Activated naive CD8-positive, alpha-beta T cell treated with anti-CD3 and anti-CD28 coated beads, Interleukin-2, amount 10 ng/mL, durations not matched to agents 7 days and 5 days (primary cell): ENCODE data around the gene JPT1. TPM values are rescaled to one million over a fixed set of nuclear protein-coding genes. Genes with fewer than 3 reads are reported as not detected.
A peak's percentile ranks its signal among the peaks of the same experiment; 100 is the strongest.
"Not testable (repeated sequence)": the region's sequence is repeated elsewhere in the genome, so short reads cannot be mapped to it uniquely, and the experiment has no call there.

ENCODE experiments used
- ATAC-seq: fragments of 150-1000 bp; cut with Tn5 transposase; one replicate; pipeline ENCODE4 v1.10.0; 2021; ENCODE audit warnings: low read depth, moderate library complexity
- POLR2A ChIA-PET: fragments of 350-600 bp; sonication (Branson Sonifier 250); formaldehyde crosslinking; loops from one replicate; lab custom pipeline; 2021; ENCODE audit warnings: antibody characterized with exemption; lab: Charles Lee
- DNase-seq: peaks from one replicate; pipeline ENCODE4 v3.0.0; 2021
- H3K27ac Mint-ChIP-seq: one replicate; pipeline ENCODE4 v1.8.0; 2022; ENCODE audit warnings: mild to moderate bottlenecking, mixed read lengths
- H3K27me3 Mint-ChIP-seq: one replicate; pipeline ENCODE4 v1.8.0; 2022; ENCODE audit warnings: mild to moderate bottlenecking, moderate library complexity, mixed read lengths
- H3K36me3 Mint-ChIP-seq: one replicate; pipeline ENCODE4 v1.8.0; 2021; ENCODE audit warnings: mild to moderate bottlenecking, mixed read lengths
- H3K4me1 Mint-ChIP-seq: one replicate; pipeline ENCODE4 v1.8.0; 2021; ENCODE audit warnings: mixed read lengths
- H3K4me3 Mint-ChIP-seq: one replicate; pipeline ENCODE4 v1.8.0; 2022; ENCODE audit warnings: mild to moderate bottlenecking, moderate library complexity, mixed read lengths
- H3K9me3 Mint-ChIP-seq: one replicate; pipeline ENCODE4 v1.8.0; 2021; ENCODE audit warnings: mixed read lengths
- total RNA-seq, 2 experiments: library from RNA; stranded (reverse); gene quantifications; one replicate each; pipeline ENCODE4 v1.2.3, GENCODE V29; 2021

The JPT1 gene
- total RNA-seq, 2 experiments from 2014 or later, result 194 to 213 TPM

DNA sequence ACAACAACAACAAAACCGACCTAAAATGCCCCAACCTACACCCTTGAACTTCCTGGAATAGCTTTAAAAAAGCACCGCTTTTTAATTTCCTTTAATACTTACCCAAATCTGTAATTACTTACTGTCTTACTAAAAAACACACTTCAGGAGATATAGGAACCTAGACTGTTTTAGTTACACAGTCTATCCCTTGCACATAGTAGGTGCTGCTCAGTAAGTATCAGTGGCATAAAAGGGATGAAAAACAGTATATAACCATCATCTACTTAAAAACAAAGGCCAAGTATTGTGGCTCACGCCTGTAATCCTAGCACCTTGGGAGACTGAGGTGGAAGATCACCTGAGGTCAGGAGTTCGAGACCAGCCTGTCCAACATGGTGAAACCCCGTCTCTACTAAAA, 22.3 kb upstream of the JPT1 start:
- H3K4me3 Mint-ChIP-seq, result no peak overlapping the region
- no peaks in the 10 kb centered on the region for H3K27me3 Mint-ChIP-seq
- POLR2A ChIA-PET, result no interaction called here
- no peaks in the 10 kb centered on the region for H3K9me3 Mint-ChIP-seq
- H3K27ac Mint-ChIP-seq, result no peak overlapping the region
- ATAC-seq, result no peak
- H3K36me3 Mint-ChIP-seq, result peaks cover 30% of the 10 kb centered on the region
- no peak for DNase-seq
- peaks cover 28% of the 10 kb centered on the region for H3K4me1 Mint-ChIP-seq

DNA sequence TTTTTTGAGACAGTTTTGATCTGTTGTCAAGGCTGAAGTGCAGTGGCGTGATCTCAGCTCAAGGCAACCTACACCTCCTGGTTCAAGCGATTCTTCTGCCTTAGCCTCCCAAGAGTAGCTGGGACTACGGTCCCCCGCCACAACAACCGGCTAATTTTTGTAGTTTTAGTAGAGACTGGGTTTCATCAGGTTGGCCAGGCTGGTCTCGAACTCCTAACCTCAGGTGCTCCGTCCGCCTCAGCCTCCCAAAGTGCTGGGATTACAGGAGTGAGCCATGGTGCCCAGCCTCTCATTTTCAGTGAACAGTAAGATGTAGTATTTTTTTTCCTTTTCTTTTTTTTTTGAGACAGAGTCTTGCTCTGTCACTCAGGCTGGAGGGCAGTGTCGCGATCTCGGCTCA, 20.7 kb upstream of the JPT1 start:
- Mint-ChIP-seq H3K4me1 (peaks cover 23% of the 10 kb centered on the region), H3K27me3 (no peaks in the 10 kb centered on the region), H3K36me3 (peaks cover 22% of the 10 kb centered on the region), H3K4me3 (no peak overlapping the region), H3K9me3 (no peaks in the 10 kb centered on the region), H3K27ac (no peak overlapping the region)
- no peak for ATAC-seq
- no peak for DNase-seq
- POLR2A ChIA-PET, result interaction anchor here (0.6 to 0.8 kb wide), 2 partner anchors 8 to 19 kb away, joined by 3 to 6 read pairs; partner anchors contain the start of gene SUMO2

DNA sequence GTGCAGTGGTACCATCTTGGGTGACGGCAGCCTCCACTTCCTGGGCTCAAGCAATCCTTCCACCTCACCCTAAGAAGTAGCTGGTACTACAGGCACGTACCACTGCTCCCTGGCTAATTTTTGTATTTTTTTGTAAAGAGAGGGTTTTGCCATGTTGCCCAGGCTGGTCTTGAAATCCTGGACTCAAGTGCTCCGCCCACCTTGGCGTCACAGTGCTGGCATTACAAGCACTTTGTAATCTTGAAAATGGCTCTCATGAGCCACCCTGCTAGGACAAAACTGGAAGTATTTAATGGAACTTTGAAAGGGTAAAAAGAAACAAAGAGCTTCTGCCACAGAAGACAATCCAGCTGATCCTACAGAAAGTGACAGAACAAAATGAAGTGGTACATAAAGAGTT, 19.2 kb upstream of the JPT1 start:
- H3K9me3 Mint-ChIP-seq, result no peaks in the 10 kb centered on the region
- H3K4me1 Mint-ChIP-seq, result peaks cover 19% of the 10 kb centered on the region
- H3K27ac Mint-ChIP-seq, result peak overlapping the region; percentile 48
- no peak overlapping the region for H3K4me3 Mint-ChIP-seq
- ATAC-seq (no peak), DNase-seq (no peak)
- H3K36me3 Mint-ChIP-seq, result peaks cover 16% of the 10 kb centered on the region
- no peaks in the 10 kb centered on the region for H3K27me3 Mint-ChIP-seq
- POLR2A ChIA-PET, result interaction anchor here (3.2 kb wide), 1 partner anchor 59 kb away, joined by 24 read pairs; no protein-coding TSS in a partner anchor

DNA sequence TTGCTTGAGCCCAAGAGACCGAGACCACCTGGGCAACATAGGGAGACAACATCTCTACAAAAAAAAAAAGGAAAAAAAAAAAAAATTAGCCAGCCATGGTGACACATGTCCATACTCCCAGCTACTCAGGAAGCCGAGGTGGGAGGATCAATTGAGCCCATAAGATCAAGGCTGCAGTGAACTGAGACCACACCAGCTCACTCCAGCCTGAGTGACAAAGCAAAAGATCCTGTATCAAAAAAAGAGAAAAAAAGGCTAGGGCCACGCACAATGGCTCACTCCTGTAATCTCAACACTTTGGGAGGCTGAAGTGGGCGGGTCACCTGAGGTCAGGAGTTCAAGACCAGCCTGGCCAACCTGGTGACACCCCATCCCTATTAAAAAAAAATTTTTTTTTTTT, 14.7 kb upstream of the JPT1 start:
- H3K9me3 Mint-ChIP-seq, result no peaks in the 10 kb centered on the region
- H3K27ac Mint-ChIP-seq, result no peak overlapping the region
- no peak overlapping the region for H3K4me3 Mint-ChIP-seq
- peaks cover 16% of the 10 kb centered on the region for H3K36me3 Mint-ChIP-seq
- POLR2A ChIA-PET, result no interaction called here
- H3K4me1 Mint-ChIP-seq, result peaks cover 15% of the 10 kb centered on the region
- H3K27me3 Mint-ChIP-seq, result no peaks in the 10 kb centered on the region
- ATAC-seq (no peak), DNase-seq (no peak)

DNA sequence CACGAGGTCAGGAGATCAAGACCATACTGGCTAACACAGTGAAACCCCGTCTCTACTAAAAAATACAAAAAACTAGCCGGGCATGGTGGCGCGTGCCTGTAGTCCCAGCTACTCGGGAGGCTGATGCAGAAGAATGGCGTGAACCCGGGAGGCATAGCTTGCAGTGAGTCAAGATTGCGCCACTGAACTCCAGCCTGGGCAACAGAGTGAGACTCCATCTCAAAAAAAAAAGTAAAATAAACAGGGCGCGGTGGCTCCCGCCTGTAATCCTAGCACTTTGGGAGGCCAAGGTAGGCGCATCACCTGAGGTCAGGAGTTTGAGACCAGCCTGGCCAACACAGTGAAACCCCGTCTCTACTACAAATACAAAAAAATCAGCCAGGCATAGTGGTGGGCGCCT, 10.3 kb upstream of the JPT1 start:
- DNase-seq, H3K4me3 Mint-ChIP-seq, POLR2A ChIA-PET, H3K9me3 Mint-ChIP-seq, ATAC-seq, H3K36me3 Mint-ChIP-seq, H3K27ac Mint-ChIP-seq, H3K4me1 Mint-ChIP-seq, H3K27me3 Mint-ChIP-seq: not testable (repeated sequence)

DNA sequence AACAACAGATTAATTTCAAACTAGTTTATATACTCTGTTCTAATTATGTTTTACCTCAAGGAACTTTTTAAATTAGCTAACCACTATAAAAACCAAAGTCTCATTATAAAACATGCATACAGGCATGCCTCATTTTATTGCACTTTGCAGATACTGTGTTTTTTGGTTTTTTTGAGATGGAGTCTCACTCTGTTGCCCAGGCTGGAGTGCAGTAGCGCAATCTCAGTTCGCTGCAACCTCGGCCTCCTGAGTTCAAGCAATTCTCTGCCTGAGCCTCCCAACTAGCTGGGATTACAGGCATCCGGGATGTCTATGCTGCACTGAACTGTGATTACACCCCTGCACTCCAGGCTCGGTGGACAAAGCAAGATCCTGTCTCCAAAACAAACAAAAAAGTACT, 8.8 kb upstream of the JPT1 start:
- POLR2A ChIA-PET, result interaction anchor here (0.7 to 0.9 kb wide), 2 partner anchors 9 to 19 kb away, joined by 3 to 4 read pairs; partner anchors contain the start of gene JPT1
- H3K36me3 Mint-ChIP-seq, result peaks cover 11% of the 10 kb centered on the region
- ATAC-seq (no peak), DNase-seq (peak; percentile 14)
- H3K27ac Mint-ChIP-seq, result no peak overlapping the region
- peaks cover 3% of the 10 kb centered on the region for H3K4me1 Mint-ChIP-seq
- no peaks in the 10 kb centered on the region for H3K9me3 Mint-ChIP-seq
- H3K27me3 Mint-ChIP-seq, result no peaks in the 10 kb centered on the region
- H3K4me3 Mint-ChIP-seq, result no peak overlapping the region

DNA sequence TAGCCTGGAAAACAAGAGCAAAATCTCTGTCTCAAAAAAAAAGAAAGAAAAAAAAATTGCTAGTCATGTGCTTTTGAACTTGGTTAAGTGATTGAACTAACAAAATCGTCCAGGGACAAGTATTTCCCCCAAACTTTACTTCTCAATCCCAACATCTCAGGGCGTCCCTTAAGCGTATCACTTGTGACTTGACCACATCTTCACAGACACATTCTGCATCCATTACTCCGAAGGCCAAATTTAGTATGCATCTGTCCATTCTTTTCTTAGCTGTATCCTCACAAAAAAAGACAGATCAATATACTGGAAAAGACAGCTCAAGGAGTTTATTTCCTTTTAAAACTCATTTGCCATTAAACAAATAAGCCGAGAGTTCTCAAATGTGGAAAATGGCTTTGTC, 5.9 kb upstream of the JPT1 start:
- ATAC-seq (no peak), DNase-seq (no peak)
- Mint-ChIP-seq H3K4me3 (no peak overlapping the region), H3K9me3 (no peaks in the 10 kb centered on the region), H3K27me3 (no peaks in the 10 kb centered on the region), H3K27ac (no peak overlapping the region), H3K4me1 (peaks cover 8% of the 10 kb centered on the region), H3K36me3 (peaks cover 12% of the 10 kb centered on the region)
- POLR2A ChIA-PET, result no interaction called here

DNA sequence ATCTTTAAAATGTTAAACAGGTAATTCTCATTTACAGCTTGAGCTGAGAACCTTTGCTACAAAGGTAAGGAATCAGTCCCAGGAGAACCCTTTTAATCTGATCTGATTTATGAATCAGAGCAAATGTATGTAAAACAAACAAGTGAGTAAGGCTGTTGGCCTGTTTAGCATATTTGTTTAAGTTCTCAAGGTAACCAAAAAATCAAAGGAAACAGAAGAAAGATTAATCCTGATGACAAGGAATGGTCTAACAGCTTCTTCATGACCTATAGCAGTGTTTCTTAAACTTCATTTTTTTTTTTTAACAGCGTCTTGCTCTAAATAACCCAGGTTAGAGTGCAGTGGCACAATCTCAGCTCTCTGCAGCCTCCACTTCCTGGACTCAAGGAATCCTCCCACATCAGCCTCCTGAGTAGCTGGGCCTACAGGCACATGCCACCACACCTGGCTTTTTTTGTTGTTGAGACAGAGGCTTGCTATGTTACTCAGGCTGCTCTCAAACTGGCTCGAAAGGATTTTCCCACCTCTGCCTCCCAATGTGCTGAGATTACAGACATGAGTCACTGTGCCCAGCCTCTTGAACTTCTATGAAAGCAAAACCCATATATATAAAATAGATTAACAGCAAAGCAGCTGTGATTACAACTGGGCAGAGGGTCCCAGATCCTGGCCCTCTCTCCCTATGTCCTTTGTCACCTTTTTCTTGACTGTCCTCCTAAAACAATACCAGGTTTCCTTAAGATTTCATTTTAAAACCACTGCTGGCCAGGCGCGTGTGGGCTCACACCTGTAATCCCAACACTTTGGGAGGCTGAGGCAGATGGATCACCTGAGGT, 5.1 kb upstream of the JPT1 start:
- H3K4me3 Mint-ChIP-seq, result no peak overlapping the region
- H3K27ac Mint-ChIP-seq, result no peak overlapping the region
- no peak for ATAC-seq
- DNase-seq, result peak; percentile 5
- H3K36me3 Mint-ChIP-seq, result peaks cover 12% of the 10 kb centered on the region
- H3K9me3 Mint-ChIP-seq, result no peaks in the 10 kb centered on the region
- POLR2A ChIA-PET, result no interaction called here
- H3K4me1 Mint-ChIP-seq, result peaks cover 14% of the 10 kb centered on the region
- H3K27me3 Mint-ChIP-seq, result no peaks in the 10 kb centered on the region

DNA sequence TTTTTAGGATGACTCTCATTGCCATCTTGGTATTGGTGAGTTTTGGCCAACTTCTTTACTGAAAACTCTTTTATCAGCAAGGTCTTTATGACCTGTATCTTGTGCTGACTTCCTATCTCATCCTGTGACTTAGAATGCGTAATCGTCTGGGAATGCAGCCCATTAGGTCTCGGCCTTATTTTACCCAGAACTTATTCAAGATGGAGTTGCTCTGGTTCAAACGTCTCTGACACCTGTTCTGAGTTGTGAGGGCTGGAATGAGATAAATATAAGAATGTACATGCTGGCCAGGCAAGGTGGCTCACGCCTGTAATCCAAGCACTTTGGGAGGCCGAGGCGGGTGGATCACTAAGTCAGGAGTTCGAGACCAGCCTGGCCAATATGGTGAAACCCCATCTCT, 4.2 kb upstream of the JPT1 start:
- peaks cover 14% of the 10 kb centered on the region for H3K4me1 Mint-ChIP-seq
- DNase-seq, H3K4me3 Mint-ChIP-seq, ATAC-seq, H3K9me3 Mint-ChIP-seq, H3K27ac Mint-ChIP-seq, H3K27me3 Mint-ChIP-seq: not testable (repeated sequence)
- POLR2A ChIA-PET, result interaction anchor here (0.7 kb wide), 1 partner anchor 42 kb away, joined by 9 read pairs; no protein-coding TSS in a partner anchor
- peaks cover 12% of the 10 kb centered on the region for H3K36me3 Mint-ChIP-seq

DNA sequence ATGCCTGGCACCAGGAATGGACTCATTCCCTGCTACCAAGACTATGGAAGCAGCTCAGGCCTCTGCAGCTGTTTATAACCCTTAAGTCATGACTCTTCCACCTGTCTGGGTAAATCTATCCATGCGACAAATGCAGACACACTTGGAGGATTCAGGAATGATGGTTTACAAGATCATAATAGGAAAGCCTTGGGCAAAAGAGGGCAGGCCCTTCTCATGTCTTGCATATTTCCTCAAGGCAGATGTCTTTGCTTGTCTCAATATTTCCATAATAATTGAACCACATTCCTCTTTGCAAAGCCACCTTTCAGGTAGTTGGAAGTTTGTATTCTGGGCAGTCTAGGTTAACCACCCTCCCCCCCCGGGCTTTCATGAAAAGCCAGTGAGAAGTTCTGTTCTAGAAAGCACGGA, 884 bp upstream of the JPT1 start:
- peak overlapping the region; percentile 88 for H3K4me3 Mint-ChIP-seq
- POLR2A ChIA-PET, result interaction anchor here (0.6 to 3.1 kb wide), 27 partner anchors 7 to 1706 kb away, joined by 3 to 20 read pairs (median 4); partner anchors contain the start of genes ARMC7, MIF4GD, NT5C and SLC25A19

DNA sequence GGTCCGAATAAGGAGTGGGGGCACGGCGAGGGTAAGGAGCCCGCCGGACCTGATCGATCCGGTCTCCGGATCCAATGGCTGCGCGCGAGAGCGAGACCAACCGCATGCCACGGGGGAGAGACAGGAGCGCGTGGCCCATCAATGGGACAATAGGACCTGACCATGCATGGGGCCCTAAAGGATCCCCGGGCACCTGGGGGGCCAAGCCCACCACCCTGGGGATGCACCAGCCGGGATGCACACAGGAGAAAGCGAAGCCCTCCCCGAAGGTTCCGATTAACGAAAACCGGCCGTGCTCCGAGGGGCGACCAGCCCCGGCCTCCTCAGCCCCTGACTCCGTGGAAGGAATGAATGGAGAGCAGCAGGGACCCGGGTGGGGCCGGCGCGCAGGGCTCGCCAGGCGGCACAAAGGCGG, 525 bp downstream of the JPT1 start:
- peak overlapping the region; percentile 86 for H3K27ac Mint-ChIP-seq
- H3K36me3 Mint-ChIP-seq, result peaks cover 22% of the 10 kb centered on the region
- DNase-seq (no peak), ATAC-seq (peak; percentile 0)
- peak overlapping the region; percentile 97 for H3K4me3 Mint-ChIP-seq
- H3K4me1 Mint-ChIP-seq, result peaks cover 32% of the 10 kb centered on the region
- H3K9me3 Mint-ChIP-seq, result no peaks in the 10 kb centered on the region
- H3K27me3 Mint-ChIP-seq, result no peaks in the 10 kb centered on the region
- POLR2A ChIA-PET, result interaction anchor here (0.6 to 3.1 kb wide), 20 partner anchors 9 to 180 kb away, joined by 3 to 20 read pairs (median 6); partner anchors contain the start of genes ARMC7, GGA3, MRPL58 and MRPS7

More for the DNA sequence above, 884 bp upstream of the JPT1 start:
- Mint-ChIP-seq H3K27me3 (no peaks in the 10 kb centered on the region), H3K36me3 (peaks cover 17% of the 10 kb centered on the region), H3K4me1 (peaks cover 31% of the 10 kb centered on the region), H3K9me3 (no peaks in the 10 kb centered on the region), H3K27ac (peak overlapping the region; percentile 88)
- no peak for DNase-seq
- no peak for ATAC-seq

DNA sequence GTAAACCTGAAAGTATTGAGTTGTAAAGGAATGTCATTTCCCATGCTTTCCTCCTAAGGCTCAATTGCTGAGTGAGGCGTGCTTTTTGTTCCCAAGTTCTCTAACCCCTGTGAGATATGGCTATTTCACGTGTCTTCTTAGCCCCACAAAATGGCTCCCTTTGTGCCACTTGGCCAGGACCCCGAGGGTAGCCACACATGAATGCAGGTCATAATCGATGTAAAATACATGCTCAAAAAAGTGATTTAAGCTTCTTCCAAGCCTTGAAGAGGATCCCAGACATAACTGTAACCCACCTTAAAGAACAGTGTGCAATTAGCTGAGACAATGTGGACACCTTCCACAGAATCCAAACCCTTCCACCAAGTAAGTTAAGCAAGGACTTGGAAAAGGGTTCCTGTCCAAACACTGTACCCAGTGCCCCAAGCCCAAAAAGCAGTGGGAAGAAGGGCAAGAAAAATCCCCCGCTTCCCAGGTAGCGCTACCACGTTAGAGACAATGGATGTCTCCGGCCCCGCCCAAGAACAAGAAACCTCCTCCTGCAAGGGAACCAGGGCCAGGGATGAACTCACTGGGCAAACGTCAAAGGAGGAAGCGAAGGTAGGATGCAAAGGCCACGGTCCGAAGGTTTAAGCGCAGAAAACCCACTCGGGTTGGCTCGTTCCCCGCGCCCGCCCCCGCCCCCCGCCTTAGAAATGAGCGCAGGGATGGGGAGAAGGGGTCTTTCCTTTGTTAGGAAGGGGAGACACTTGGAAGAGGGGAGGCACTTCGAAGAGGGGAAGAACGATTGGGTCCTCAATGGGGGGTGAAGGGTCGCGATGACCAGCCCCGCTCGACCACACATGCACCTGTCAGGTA, 1.2 kb downstream of the JPT1 start:
- ATAC-seq (no peak), DNase-seq (peak; percentile 45)
- peak overlapping the region; percentile 86 for H3K27ac Mint-ChIP-seq
- peak overlapping the region; percentile 97 for H3K4me3 Mint-ChIP-seq
- peaks cover 22% of the 10 kb centered on the region for H3K36me3 Mint-ChIP-seq
- no peaks in the 10 kb centered on the region for H3K27me3 Mint-ChIP-seq
- H3K9me3 Mint-ChIP-seq, result no peaks in the 10 kb centered on the region
- POLR2A ChIA-PET, result interaction anchor here (0.7 to 3.1 kb wide), 5 partner anchors 8 to 44 kb away, joined by 3 to 20 read pairs (median 4); partner anchors contain the start of gene NT5C
- peaks cover 35% of the 10 kb centered on the region for H3K4me1 Mint-ChIP-seq

DNA sequence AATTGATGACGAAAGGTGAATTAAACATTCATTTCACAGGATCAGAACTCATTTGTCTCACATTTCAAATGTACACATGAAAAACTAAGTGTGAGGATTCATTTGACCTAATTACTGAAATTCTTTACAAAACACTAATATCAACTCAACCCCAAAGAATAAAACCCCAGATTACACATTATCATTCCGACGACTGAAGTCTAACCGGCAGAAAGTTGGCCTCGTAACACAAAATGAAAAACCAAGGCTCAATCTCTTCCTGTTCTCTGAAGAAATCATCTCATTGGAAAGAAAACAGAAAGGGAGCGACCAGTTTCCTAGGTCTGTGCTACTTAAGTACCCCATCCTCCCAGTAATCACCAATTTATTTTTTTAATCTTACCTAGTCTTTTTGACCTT, 1.8 kb downstream of the JPT1 start:
- DNase-seq (no peak), ATAC-seq (no peak)
- peak overlapping the region; percentile 97 for H3K4me3 Mint-ChIP-seq
- H3K27me3 Mint-ChIP-seq, result no peaks in the 10 kb centered on the region
- no peaks in the 10 kb centered on the region for H3K9me3 Mint-ChIP-seq
- peaks cover 24% of the 10 kb centered on the region for H3K36me3 Mint-ChIP-seq
- H3K4me1 Mint-ChIP-seq, result peaks cover 37% of the 10 kb centered on the region
- POLR2A ChIA-PET, result interaction anchor here (0.7 to 3.1 kb wide), 4 partner anchors 8 to 43 kb away, joined by 3 to 17 read pairs (median 4); no protein-coding TSS in a partner anchor
- peak overlapping the region; percentile 86 for H3K27ac Mint-ChIP-seq
